ENCODE measurements around the gene AMOTL1.

GRCh38 chr11:94885581-94885980 lies 117.4 kb downstream of the AMOTL1 start:
- TF ChIP-seq ZNF274 (IDR thresholded peaks at IDR 0.05; ENCODE audit: low read depth, low read length) (no peak), YY1 (IDR thresholded peaks at IDR 0.05; ENCODE audit: insufficient read depth, insufficient read length) (no peak), SUZ12 (IDR thresholded peaks at IDR 0.05; ENCODE audit: extremely low read depth, insufficient read depth, insufficient read length) (no peak)
